GM21619 (cell line): ENCODE measurements around the gene NAV2.

ENCODE experiments used
- ATAC-seq: cut with Tn5 transposase; IDR thresholded peaks from one replicate; pipeline ENCODE4 v1.9.1; 2021; ENCODE audit not compliant: unreplicated experiment

Gene NAV2

GRCh38 chr11:19805376-19805775, 92.7 kb downstream of the NAV2 start:
- ATAC-seq: no peak

- ATAC-seq: no peak
Measured at GRCh38 chr11:19805827-19806226, 93.2 kb downstream of the NAV2 start.

GRCh38 chr11:19806251-19806650, 93.6 kb downstream of the NAV2 start:
- ATAC-seq: no peak

GRCh38 chr11:19808076-19808911, 95.7 kb downstream of the NAV2 start:
- ATAC-seq: no peak

- ATAC-seq: no peak
Measured at GRCh38 chr11:19810852-19811251, 98.2 kb downstream of the NAV2 start.

GRCh38 chr11:19811380-19811779, 98.7 kb downstream of the NAV2 start:
- no peak for ATAC-seq

- ATAC-seq: no peak
Measured at GRCh38 chr11:19812096-19812495, 99.5 kb downstream of the NAV2 start.

GRCh38 chr11:19812710-19813109, 100.1 kb downstream of the NAV2 start:
- no peak for ATAC-seq

GRCh38 chr11:19813158-19813879, 100.7 kb downstream of the NAV2 start:
- no peak for ATAC-seq

GRCh38 chr11:19814421-19814820, 101.8 kb downstream of the NAV2 start:
- ATAC-seq: no peak

- no peak for ATAC-seq
Measured at GRCh38 chr11:19816040-19816439, 103.4 kb downstream of the NAV2 start.

- no peak for ATAC-seq
Measured at GRCh38 chr11:19816817-19817216, 104.2 kb downstream of the NAV2 start.

GRCh38 chr11:19817265-19817851, 104.7 kb downstream of the NAV2 start:
- ATAC-seq: no peak

- ATAC-seq: no peak
Measured at GRCh38 chr11:19817870-19818269, 105.2 kb downstream of the NAV2 start.

GRCh38 chr11:19818619-19819018, 106.0 kb downstream of the NAV2 start:
- no peak for ATAC-seq

GRCh38 chr11:19819148-19819547, 106.5 kb downstream of the NAV2 start:
- no peak for ATAC-seq

- no peak for ATAC-seq
Measured at GRCh38 chr11:19820100-19820499, 107.5 kb downstream of the NAV2 start.

- no peak for ATAC-seq
Measured at GRCh38 chr11:19821412-19821875, 108.8 kb downstream of the NAV2 start.

GRCh38 chr11:19821993-19822392, 109.4 kb downstream of the NAV2 start:
- no peak for ATAC-seq

GRCh38 chr11:19822531-19822930, 109.9 kb downstream of the NAV2 start:
- ATAC-seq: no peak

- no peak for ATAC-seq
Measured at GRCh38 chr11:19826606-19827005, 114.0 kb downstream of the NAV2 start.
